Upper lobe of left lung (tissue), 6 donors: ENCODE results near the gene SFXN2. TPM values are rescaled to one million over a fixed set of nuclear protein-coding genes. Genes with fewer than 3 reads are reported as not detected.

ENCODE experiments used
- ATAC-seq, 2 donors: fragments of 200-7000 bp; cut with Tn5 transposase; one replicate each; pipeline ENCODE4 v1.9.1; 2022; ENCODE audit warnings: mild to moderate bottlenecking in 2 of 2, moderate library complexity in 2 of 2; ENCODE audit not compliant: low FRiP score in 2 of 2
- DNase-seq, 2 donors: peaks; one replicate each; pipeline ENCODE4 v3.0.0-alpha.2; 2019 to 2020
- H3K27ac ChIP-seq, 4 donors: fragments of 200-600 bp; sonication (generic); one replicate each; pipeline ENCODE4 v1.5.1; 2016 to 2019
- H3K27me3 ChIP-seq, 4 donors: fragments of 200-600 bp; sonication (generic); one replicate each; pipeline ENCODE4 v1.5.1; 2017 to 2019
- H3K36me3 ChIP-seq, 4 donors: fragments of 200-600 bp; sonication (generic); one replicate each; pipeline ENCODE4 v1.5.1; 2016 to 2019
- H3K4me1 ChIP-seq, 4 donors: fragments of 200-600 bp; sonication (generic); one replicate each; pipeline ENCODE4 v1.5.1; 2018 to 2019
- H3K4me3 ChIP-seq, 4 donors: fragments of 200-600 bp; sonication (generic); one replicate each; pipeline ENCODE4 v1.5.1; 2017 to 2019; ENCODE audit warnings: mild to moderate bottlenecking in 2 of 4, moderate library complexity in 1 of 4
- H3K9me3 ChIP-seq, 4 donors: fragments of 200-600 bp; sonication (generic); one replicate each; pipeline ENCODE4 v1.5.1; 2018 to 2019
- CTCF ChIP-seq, 6 experiments: fragments of 450-650 bp in 4 of 6; fragments of 200-600 bp in 2 of 6; sonication (generic) in 2 of 6; IDR thresholded peaks; one replicate each; pipeline ENCODE4 v1.5.1; 2016 to 2019; ENCODE audit warnings: antibody characterized with exemption in 6 of 6
- EP300 ChIP-seq, 4 donors: sonication (generic); formaldehyde crosslinking; IDR thresholded peaks; one replicate each; pipeline ENCODE4 v1.5.1; 2017; ENCODE audit warnings: antibody characterized with exemption in 4 of 4, control low read depth in 2 of 4
- POLR2A ChIP-seq, 4 donors: fragments of 450-650 bp; IDR thresholded peaks; one replicate each; pipeline ENCODE4 v1.5.1; 2016 to 2017; ENCODE audit warnings: antibody characterized with exemption in 4 of 4, mild to moderate bottlenecking in 2 of 4
- POLR2AphosphoS5 ChIP-seq, 2 donors: sonication (generic); formaldehyde crosslinking; IDR thresholded peaks; one replicate each; pipeline ENCODE4 v1.5.1; 2017; ENCODE audit warnings: antibody characterized with exemption in 2 of 2
- WGBS, 2 donors: methylation state at CpG; one replicate each; pipeline ENCODE4 v1.1.5; 2017 to 2018; 5-methylcytosine and 5-hydroxymethylcytosine counted together
- total RNA-seq, 6 donors: library from RNA; depleted of rRNA in 4 of 6; stranded (reverse); fragments of >200 nt in 4 of 6; gene quantifications; one replicate each; pipeline versions ENCODE4 v1.1.0 to v1.2.1, GENCODE V29; 2016 to 2021
- donor health status: DM: no; HTN: no; CAD: no; lungs with moderate emphysema.
- donor health status: DM: no; HTN: yes; CAD: no; lungs with severe emphysema.

Gene SFXN2
- total RNA-seq, 6 donors from 2014 or later = 3.9 to 28.3 (median 8.0) TPM

GRCh38 chr10:102669206-102670064 is 45.0 kb upstream of the SFXN2 start:
- peak; percentile 42 to 87 for ATAC-seq

DNA sequence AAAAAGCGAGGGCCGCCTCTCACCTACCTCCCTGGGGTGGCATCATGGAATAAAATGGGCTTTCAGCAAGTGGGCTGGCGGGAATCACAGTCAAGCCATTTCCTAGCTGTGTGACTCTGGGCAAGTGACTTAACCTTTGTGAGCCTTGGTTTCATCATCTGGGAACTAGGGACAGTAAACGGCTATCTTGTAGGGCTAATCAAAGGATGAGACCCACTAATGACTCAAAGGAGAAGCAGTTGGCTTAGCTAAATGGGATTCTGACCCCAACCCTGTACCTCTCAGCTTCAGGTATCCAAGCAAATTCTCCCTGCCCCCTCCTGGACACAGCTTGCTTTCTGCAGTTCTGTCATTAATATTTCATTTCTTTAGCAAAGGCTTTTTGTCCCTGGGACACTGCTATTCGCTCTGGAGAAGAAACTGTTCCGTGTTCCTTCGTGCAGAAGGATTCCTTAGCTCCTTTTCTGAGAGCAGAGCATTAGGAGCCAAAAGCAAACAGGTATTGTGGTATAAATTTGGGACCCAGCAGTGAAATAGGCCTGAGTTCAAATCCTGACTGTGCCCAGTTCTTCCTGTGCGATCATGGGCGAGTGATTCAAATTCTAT is 44.3 kb upstream of the SFXN2 start:
- H3K27ac ChIP-seq = peak overlapping the region; percentile 69 to 80 (median 76)
- DNase-seq = no peak
- ATAC-seq = no peak
- no peaks in the 10 kb centered on the region for H3K36me3 ChIP-seq
- H3K4me3 ChIP-seq = no peak overlapping the region
- TF ChIP-seq CTCF (IDR thresholded peaks at IDR 0.05) (peak in 2 of 6 experiments; percentile 3 to 15), EP300 (IDR thresholded peaks at IDR 0.05) (no peak), POLR2AphosphoS5 (IDR thresholded peaks at IDR 0.05) (no peak), POLR2A (IDR thresholded peaks at IDR 0.05) (no peak)
- H3K4me1 ChIP-seq = peaks cover 45 to 62% (median 56%) of the 10 kb centered on the region in 4 donors
- no peaks in the 10 kb centered on the region for H3K9me3 ChIP-seq
- no peaks in the 10 kb centered on the region for H3K27me3 ChIP-seq
- WGBS, 2 donors = 87 to 90% methylated on average over 7 to 9 of the region's 9 CpGs

More at GRCh38 chr10:102669206-102670064, 45.0 kb upstream of the SFXN2 start:
- H3K9me3 ChIP-seq = no peaks in the 10 kb centered on the region
- no peak overlapping the region for H3K4me3 ChIP-seq
- H3K27me3 ChIP-seq = no peaks in the 10 kb centered on the region
- WGBS, 2 donors = 65% methylated on average over 6 of the region's 7 CpGs; no CpG with 5 or more reads in 1 of the 2 donors
- DNase-seq = peak; percentile 48 to 92
- TF ChIP-seq CTCF (IDR thresholded peaks at IDR 0.05) (peak in 4 of 6 experiments; percentile 32 to 70 (median 50)), POLR2AphosphoS5 (IDR thresholded peaks at IDR 0.05) (peak; percentile 64 to 70), EP300 (IDR thresholded peaks at IDR 0.05) (peak in 1 of 4 donors; percentile 51), POLR2A (IDR thresholded peaks at IDR 0.05) (peak in 1 of 4 donors; percentile 52)
- peak overlapping the region; percentile 69 to 80 (median 76) for H3K27ac ChIP-seq
- peaks cover 38 to 54% (median 49%) of the 10 kb centered on the region in 4 donors for H3K4me1 ChIP-seq
- no peaks in the 10 kb centered on the region for H3K36me3 ChIP-seq

DNA sequence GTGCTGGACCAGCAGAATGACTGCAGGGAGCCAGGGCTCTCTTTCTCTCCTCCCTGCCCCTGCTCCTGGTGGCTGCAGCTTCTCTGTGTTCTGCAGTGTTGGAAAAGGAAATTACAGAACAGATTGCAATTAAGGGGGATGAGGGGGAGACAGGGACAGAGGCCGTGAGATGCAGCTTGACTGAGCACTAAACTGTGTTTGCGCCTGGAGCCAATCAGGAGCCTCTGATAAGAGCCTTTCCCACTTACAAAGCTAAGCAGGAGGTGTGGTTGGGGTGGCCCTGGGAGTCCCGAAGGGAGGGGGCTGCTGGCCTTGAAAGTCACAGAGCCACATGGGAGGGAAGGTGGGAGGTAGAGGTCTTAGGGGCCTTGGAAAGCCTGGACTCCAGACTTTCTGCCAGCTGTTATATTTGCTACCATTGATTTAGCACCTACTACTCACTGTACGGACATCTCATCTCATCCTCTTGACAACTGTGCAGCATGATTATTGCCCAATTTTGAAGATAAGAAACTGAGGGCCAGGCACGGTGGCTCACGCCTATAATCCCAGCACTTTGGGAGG is 43.5 kb upstream of the SFXN2 start:
- H3K36me3 ChIP-seq = no peaks in the 10 kb centered on the region
- DNase-seq (peak in 1 of 2 donors; percentile 18), ATAC-seq (no peak)
- H3K4me1 ChIP-seq = peaks cover 53 to 70% (median 64%) of the 10 kb centered on the region in 4 donors
- 65 to 72% methylated on average over 5 to 6 of the region's 6 CpGs for WGBS, 2 donors
- H3K27ac ChIP-seq = peak overlapping the region in 2 of 4 donors; percentile 21 to 73
- no peak overlapping the region for H3K4me3 ChIP-seq
- H3K27me3 ChIP-seq = no peaks in the 10 kb centered on the region
- TF ChIP-seq POLR2AphosphoS5 (IDR thresholded peaks at IDR 0.05) = no peak
- TF ChIP-seq POLR2A (IDR thresholded peaks at IDR 0.05) = no peak
- no peak for TF ChIP-seq EP300 (IDR thresholded peaks at IDR 0.05)
- TF ChIP-seq CTCF (IDR thresholded peaks at IDR 0.05) = no peak
- no peaks in the 10 kb centered on the region for H3K9me3 ChIP-seq

- no peak for DNase-seq
- Histone ChIP-seq H3K4me3 (peak overlapping the region in 2 of 4 donors; percentile 28 to 37), H3K36me3 (no peaks in the 10 kb centered on the region), H3K4me1 (peaks cover 73 to 91% (median 82%) of the 10 kb centered on the region in 4 donors), H3K27me3 (no peaks in the 10 kb centered on the region), H3K9me3 (no peaks in the 10 kb centered on the region), H3K27ac (peak overlapping the region; percentile 84 to 88 (median 84))
- 54 to 65% methylated on average over 13 of the region's 13 CpGs for WGBS, 2 donors
- ATAC-seq = no peak
- TF ChIP-seq CTCF (IDR thresholded peaks at IDR 0.05) = no peak
- TF ChIP-seq POLR2A (IDR thresholded peaks at IDR 0.05) = no peak
- no peak for TF ChIP-seq POLR2AphosphoS5 (IDR thresholded peaks at IDR 0.05)
- no peak for TF ChIP-seq EP300 (IDR thresholded peaks at IDR 0.05)
Measured at GRCh38 chr10:102673236-102673818, 41.1 kb upstream of the SFXN2 start.
